ENCODE results near the gene PACSIN2. TPM values are rescaled to one million over a fixed set of nuclear protein-coding genes. Genes with fewer than 3 reads are reported as not detected.

The PACSIN2 gene
- total and polyA plus RNA-seq, 2 of the 13 experiments (the other 11 are each of a cell fraction or from before 2014, with no cell fraction given), result 54.1 to 68.8 TPM

- TF ChIP-seq THRA (CRISPR knock-in tag; IDR thresholded peaks at IDR 0.05; ENCODE audit: borderline replicate concordance) (peak; percentile 67; the same call in 1 of the 2 replicates), IRF2 (CRISPR knock-in tag; IDR thresholded peaks at IDR 0.05) (0 out of 2 replicates have a peak, but pooled peaks have one; percentile 11), NPAS2 (CRISPR knock-in tag; IDR thresholded peaks at IDR 0.05; ENCODE audit: borderline replicate concordance) (no peak), ZBTB8A (CRISPR knock-in tag; IDR thresholded peaks at IDR 0.05; ENCODE audit: borderline replicate concordance, low read depth) (no peak), AKAP8 (CRISPR knock-in tag; IDR thresholded peaks at IDR 0.05) (no peak), ZNF333 (CRISPR knock-in tag; IDR thresholded peaks at IDR 0.05; ENCODE audit: borderline replicate concordance) (no peak), NFIB (CRISPR knock-in tag; IDR thresholded peaks at IDR 0.05; ENCODE audit: borderline replicate concordance) (no peak), NFIC (IDR thresholded peaks at IDR 0.05; ENCODE audit: low read length) (peak; percentile 37; the same call in 1 of the 2 replicates), AGO1 (IDR thresholded peaks at IDR 0.05; ENCODE audit: low read depth, low read length, poor library complexity, severe bottlenecking) (no peak), KAT8 (CRISPR knock-in tag; IDR thresholded peaks at IDR 0.05) (peak; percentile 47; the same call in 1 of the 2 replicates), ZNF367 (CRISPR knock-in tag; IDR thresholded peaks at IDR 0.05; ENCODE audit: borderline replicate concordance) (no peak), KDM5A (IDR thresholded peaks at IDR 0.05; ENCODE audit: borderline replicate concordance, low read length) (no peak), NFKBIZ (CRISPR knock-in tag; IDR thresholded peaks at IDR 0.05) (no peak), ELK4 (CRISPR knock-in tag; IDR thresholded peaks at IDR 0.05; ENCODE audit: borderline replicate concordance) (no peak), RFX1 (IDR thresholded peaks at IDR 0.05) (no peak), GATAD2A (CRISPR knock-in tag; IDR thresholded peaks at IDR 0.05) (peak; percentile 92), FOXA3 (CRISPR knock-in tag; IDR thresholded peaks at IDR 0.05) (peak; percentile 83), ZFP37 (CRISPR knock-in tag; IDR thresholded peaks at IDR 0.05; ENCODE audit: borderline replicate concordance) (no peak), GZF1 (CRISPR knock-in tag; IDR thresholded peaks at IDR 0.05) (0 out of 2 replicates have a peak, but pooled peaks have one; percentile 3), KLF15 (CRISPR knock-in tag; IDR thresholded peaks at IDR 0.05; ENCODE audit: borderline replicate concordance) (no peak)
- TF ChIP-seq, protein P1, sequence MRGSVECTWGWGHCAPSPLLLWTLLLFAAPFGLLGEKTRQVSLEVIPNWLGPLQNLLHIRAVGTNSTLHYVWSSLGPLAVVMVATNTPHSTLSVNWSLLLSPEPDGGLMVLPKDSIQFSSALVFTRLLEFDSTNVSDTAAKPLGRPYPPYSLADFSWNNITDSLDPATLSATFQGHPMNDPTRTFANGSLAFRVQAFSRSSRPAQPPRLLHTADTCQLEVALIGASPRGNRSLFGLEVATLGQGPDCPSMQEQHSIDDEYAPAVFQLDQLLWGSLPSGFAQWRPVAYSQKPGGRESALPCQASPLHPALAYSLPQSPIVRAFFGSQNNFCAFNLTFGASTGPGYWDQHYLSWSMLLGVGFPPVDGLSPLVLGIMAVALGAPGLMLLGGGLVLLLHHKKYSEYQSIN (CRISPR knock-in tag; IDR thresholded peaks at IDR 0.05; ENCODE audit: borderline replicate concordance), result no peak
- TF ChIP-seq, protein P2, sequence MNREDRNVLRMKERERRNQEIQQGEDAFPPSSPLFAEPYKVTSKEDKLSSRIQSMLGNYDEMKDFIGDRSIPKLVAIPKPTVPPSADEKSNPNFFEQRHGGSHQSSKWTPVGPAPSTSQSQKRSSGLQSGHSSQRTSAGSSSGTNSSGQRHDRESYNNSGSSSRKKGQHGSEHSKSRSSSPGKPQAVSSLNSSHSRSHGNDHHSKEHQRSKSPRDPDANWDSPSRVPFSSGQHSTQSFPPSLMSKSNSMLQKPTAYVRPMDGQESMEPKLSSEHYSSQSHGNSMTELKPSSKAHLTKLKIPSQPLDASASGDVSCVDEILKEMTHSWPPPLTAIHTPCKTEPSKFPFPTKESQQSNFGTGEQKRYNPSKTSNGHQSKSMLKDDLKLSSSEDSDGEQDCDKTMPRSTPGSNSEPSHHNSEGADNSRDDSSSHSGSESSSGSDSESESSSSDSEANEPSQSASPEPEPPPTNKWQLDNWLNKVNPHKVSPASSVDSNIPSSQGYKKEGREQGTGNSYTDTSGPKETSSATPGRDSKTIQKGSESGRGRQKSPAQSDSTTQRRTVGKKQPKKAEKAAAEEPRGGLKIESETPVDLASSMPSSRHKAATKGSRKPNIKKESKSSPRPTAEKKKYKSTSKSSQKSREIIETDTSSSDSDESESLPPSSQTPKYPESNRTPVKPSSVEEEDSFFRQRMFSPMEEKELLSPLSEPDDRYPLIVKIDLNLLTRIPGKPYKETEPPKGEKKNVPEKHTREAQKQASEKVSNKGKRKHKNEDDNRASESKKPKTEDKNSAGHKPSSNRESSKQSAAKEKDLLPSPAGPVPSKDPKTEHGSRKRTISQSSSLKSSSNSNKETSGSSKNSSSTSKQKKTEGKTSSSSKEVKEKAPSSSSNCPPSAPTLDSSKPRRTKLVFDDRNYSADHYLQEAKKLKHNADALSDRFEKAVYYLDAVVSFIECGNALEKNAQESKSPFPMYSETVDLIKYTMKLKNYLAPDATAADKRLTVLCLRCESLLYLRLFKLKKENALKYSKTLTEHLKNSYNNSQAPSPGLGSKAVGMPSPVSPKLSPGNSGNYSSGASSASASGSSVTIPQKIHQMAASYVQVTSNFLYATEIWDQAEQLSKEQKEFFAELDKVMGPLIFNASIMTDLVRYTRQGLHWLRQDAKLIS (CRISPR knock-in tag; IDR thresholded peaks at IDR 0.05), result no peak
Observed at GRCh38 chr22:42947211-42947990, 67.5 kb downstream of the PACSIN2 start (continued).
